GM12891 (cell line): ENCODE results near the gene DOCK2.
"Not testable (repeated sequence)": the region's sequence is repeated elsewhere in the genome, so short reads cannot be mapped to it uniquely, and the experiment has no call there.

Experiments used
- POLR2A ChIP-seq: IDR thresholded peaks from 2 replicates; pipeline ENCODE4 v1.6.1; 2011; ENCODE audit warnings: low read depth, low read length, control low read depth
- POU2F2 ChIP-seq: IDR thresholded peaks from 2 replicates; pipeline ENCODE4 v1.6.1; 2011; ENCODE audit warnings: low read depth, mild to moderate bottlenecking, control low read depth, low read length, moderate library complexity
- SPI1 ChIP-seq: IDR thresholded peaks from 2 replicates; pipeline ENCODE4 v1.6.1; 2011; ENCODE audit warnings: low read depth, low read length, control low read depth

- TF ChIP-seq SPI1, POLR2A, POU2F2: not testable (repeated sequence)
Measured at GRCh38 chr5:170094329-170094728, 457.3 kb downstream of the DOCK2 start.
